ES-I3 (cell line): ENCODE results near the gene ERCC3.
"Not testable (repeated sequence)": the region's sequence is repeated elsewhere in the genome, so short reads cannot be mapped to it uniquely, and the experiment has no call there.

ENCODE experiments used
- H3K36me3 ChIP-seq: 2 replicates; pipeline ENCODE4 v1.6.1; 2013; ENCODE audit warnings: mild to moderate bottlenecking, low read length, control low read depth, moderate library complexity; ENCODE audit not compliant: insufficient read depth
- H3K4me1 ChIP-seq: 2 replicates; pipeline ENCODE4 v1.6.1; 2013; ENCODE audit warnings: mild to moderate bottlenecking, control low read depth, low read length; ENCODE audit not compliant: insufficient read depth
- H3K9ac ChIP-seq: 2 replicates; pipeline ENCODE4 v1.6.1; 2013; ENCODE audit warnings: low read depth, mild to moderate bottlenecking, low read length, moderate library complexity
- H3K9me3 ChIP-seq: 2 replicates; pipeline ENCODE4 v1.6.1; 2013; ENCODE audit warnings: mild to moderate bottlenecking, low read length, moderate library complexity; ENCODE audit not compliant: control insufficient read depth, insufficient read depth

ERCC3 gene

DNA sequence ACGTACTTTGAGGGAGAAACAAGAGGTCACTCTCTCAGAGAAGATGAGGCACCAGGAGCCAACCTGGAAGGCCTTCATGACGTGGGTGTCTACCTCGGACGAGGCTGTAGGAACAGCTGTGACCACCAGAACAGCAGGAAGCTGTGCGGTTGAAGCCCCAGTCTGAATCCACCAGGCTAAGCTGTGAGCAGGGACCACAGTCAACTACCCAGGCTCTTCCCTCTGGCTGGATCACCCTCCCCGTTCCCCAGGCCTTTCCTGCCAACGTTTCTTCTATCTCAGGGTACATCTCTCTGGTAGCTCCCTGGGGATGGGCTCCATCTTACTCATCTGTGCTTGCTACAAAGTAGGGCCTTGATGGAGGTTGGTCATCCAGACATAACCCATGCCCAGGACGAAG is 37.1 kb downstream of the ERCC3 start:
- H3K4me1 ChIP-seq, result no peaks in the 10 kb centered on the region
- peaks cover 22% of the 10 kb centered on the region for H3K36me3 ChIP-seq
- no peak overlapping the region for H3K9ac ChIP-seq
- no peaks in the 10 kb centered on the region for H3K9me3 ChIP-seq

DNA sequence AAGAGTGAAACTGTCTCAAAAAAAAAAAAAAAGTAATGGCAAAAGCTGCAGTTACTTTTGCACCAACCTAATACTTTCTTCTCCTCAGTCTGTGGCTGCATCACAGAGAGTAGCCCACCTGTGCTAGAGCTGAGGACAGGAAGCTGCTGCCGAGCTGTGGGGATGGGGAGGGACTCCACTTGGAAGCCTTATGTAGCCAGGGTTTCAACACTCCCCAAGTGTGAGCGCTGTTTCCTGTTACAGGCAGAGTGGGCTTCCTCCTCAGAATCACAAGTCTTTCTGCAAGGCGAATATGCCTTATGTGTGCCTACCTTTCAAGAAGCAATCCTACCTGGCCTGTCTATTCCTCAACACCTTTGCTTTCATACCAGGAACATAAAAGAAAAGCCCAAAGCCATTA is 37.6 kb downstream of the ERCC3 start:
- H3K36me3 ChIP-seq, result peaks cover 21% of the 10 kb centered on the region
- no peak overlapping the region for H3K9ac ChIP-seq
- H3K4me1 ChIP-seq, result no peaks in the 10 kb centered on the region
- no peaks in the 10 kb centered on the region for H3K9me3 ChIP-seq

DNA sequence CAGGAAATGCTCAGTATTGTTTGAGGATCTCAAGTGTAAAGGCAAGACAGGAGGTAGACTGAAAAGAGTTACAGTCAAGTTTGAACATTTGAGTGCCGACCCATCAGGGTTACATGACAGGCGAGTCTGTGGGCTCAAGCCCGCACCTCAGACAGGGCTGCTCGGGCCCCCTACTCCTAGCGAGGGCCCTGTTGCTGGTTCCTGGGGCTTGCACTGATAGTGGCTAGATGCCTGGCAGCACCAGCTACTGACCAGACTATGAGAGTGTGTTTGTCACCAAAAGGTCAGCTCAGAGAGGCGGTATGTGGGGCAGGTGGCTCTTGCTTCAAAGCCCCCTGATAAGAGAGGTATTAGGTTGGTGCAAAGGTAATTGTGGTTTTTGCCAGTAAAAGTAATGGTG is 38.2 kb downstream of the ERCC3 start:
- Histone ChIP-seq H3K9ac (no peak overlapping the region), H3K4me1 (no peaks in the 10 kb centered on the region), H3K36me3 (peaks cover 20% of the 10 kb centered on the region), H3K9me3 (no peaks in the 10 kb centered on the region)

DNA sequence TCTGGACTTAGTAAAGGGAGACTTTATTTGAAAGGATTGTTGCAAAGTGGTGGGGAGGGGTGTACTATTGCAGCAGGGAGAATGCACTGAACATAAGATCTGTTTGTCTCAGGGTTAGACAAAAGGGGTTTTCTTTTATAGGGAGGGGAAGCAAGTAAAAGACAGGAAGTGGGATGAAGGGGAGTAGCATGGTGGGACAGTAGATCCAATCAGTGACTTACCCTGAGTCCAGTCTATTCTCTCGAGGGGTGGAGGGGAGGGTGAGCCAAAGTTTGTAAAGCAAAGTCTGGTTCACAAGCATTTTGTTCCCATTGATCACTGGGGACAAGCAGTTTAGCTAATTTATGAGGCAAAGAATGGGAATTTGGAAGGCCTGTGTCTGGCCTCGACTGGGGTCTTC is 38.8 kb downstream of the ERCC3 start:
- no peaks in the 10 kb centered on the region for H3K9me3 ChIP-seq
- no peaks in the 10 kb centered on the region for H3K4me1 ChIP-seq
- no peak overlapping the region for H3K9ac ChIP-seq
- H3K36me3 ChIP-seq, result peaks cover 15% of the 10 kb centered on the region

DNA sequence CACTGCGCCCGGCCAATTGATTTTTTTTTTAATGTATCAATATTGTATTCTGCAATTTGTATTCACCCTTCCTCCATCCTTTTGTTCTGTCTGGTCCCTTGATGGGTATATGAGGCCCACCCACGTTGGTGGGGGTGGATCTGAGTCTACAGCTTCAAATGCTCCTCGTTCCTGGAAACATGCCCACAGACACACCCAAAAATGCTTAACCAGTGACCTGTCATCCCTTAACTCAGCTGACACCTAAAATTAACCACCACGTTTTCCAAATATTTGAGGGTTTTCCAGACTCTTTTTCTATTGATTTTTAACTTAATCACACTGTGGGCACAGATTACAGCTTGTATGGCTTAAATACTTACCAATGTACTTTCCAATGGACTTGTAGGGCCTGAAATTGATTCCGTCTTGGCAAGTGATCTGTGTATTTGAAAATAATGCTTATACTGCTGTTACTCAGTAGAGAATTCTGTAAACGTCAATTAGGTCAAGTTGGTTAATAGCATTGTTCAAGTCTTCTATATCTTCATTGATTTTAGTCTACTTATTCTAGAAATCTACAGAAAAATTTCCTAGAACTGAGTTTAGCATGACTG is 39.5 kb downstream of the ERCC3 start:
- Histone ChIP-seq H3K4me1 (no peaks in the 10 kb centered on the region), H3K36me3 (peaks cover 13% of the 10 kb centered on the region), H3K9ac (no peak overlapping the region), H3K9me3 (no peaks in the 10 kb centered on the region)

DNA sequence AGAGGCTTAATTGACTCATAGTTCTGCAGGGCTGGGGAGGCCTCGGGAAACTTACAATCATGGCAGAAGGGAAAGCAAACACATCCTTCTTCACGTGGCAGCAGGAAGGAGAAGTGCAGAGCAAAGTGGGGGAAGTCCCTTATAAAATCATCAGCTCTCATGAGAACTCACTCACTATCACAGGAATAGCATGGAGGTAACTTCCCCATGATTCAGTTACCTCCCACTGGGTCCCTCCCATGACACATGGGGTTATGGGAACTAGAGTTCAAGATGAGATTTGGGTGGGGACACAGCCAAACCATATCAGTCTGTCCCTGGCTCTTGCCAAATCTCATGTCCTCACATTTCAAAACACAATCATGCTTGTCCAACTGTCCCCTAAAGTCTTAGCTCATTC is 52.8 kb downstream of the ERCC3 start:
- not testable (repeated sequence) for H3K9me3 ChIP-seq, H3K4me1 ChIP-seq, H3K9ac ChIP-seq, H3K36me3 ChIP-seq

DNA sequence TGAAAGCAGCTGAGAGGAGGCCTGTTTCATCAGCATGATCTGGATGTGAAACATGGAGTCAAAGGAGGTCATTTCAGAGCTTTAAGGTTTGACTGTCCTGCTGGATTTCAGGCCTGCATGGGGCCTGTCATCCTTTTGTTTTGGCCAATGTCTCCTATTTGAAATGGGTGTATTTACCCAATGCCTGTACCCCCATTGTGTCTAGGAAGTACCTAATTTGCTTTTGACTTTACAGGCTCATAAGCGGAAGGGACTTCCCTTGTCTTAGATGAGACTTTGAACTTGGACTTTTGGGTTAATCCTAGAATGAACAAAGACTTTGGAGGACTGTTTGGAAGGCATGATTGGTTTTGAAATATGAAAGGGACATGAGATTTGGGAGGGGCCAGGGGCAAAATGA is 54.5 kb downstream of the ERCC3 start:
- H3K9me3 ChIP-seq, result peaks cover 2% of the 10 kb centered on the region
- no peaks in the 10 kb centered on the region for H3K4me1 ChIP-seq
- H3K9ac ChIP-seq, result no peak overlapping the region
- H3K36me3 ChIP-seq, result no peaks in the 10 kb centered on the region

DNA sequence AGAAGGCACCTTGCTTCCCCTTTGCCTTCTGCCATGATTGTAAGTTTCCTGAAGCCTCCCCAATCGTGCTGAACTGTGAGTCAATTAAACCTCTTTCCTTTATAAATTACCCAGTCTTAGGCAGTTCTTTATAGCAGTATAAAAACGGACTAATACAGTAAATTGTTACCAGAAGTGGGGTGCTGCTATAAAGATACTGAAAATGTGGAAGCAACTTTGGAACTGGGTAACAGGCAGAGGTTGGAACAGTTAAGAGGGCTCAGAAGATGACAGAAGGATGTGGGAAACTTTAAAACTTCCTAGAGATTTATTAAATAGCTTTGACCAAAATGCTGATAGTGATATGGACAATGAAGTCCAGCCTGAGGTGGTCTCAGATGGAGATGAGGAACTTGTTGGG is 56.2 kb downstream of the ERCC3 start:
- not testable (repeated sequence) for H3K36me3 ChIP-seq, H3K9ac ChIP-seq, H3K9me3 ChIP-seq, H3K4me1 ChIP-seq

DNA sequence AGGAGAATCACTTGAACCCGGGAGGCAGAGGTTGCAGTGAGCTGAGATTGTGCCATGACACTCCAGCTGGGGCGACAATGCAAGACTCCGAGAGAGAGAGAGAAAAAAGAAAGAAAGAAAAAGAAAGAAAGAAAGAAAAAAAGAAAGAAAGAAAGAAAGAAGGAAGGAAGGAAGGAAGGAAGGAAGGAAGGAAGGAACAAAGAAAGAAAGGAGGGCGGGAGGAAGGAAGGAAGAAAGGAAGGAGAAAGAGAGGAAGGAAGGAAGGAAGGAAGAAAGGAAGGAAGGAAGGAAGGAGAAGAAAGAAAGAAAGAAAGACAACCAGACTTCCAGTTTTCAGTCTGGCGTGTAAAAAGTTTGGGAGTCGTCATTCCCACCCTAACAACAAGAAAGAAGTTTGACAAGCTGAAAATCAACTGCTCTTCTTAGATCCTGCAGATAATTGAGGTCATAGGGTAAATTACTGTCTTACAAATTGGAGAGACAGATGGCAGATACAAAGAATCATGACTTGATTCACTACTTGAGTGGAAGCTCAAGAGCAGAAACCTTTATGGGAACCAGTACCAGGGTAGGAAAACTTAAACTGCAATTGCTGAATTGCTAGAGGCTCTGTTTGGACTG is 58.8 kb downstream of the ERCC3 start:
- Histone ChIP-seq H3K9ac (no peak overlapping the region), H3K4me1 (no peaks in the 10 kb centered on the region), H3K9me3 (peaks cover 2% of the 10 kb centered on the region), H3K36me3 (no peaks in the 10 kb centered on the region)

DNA sequence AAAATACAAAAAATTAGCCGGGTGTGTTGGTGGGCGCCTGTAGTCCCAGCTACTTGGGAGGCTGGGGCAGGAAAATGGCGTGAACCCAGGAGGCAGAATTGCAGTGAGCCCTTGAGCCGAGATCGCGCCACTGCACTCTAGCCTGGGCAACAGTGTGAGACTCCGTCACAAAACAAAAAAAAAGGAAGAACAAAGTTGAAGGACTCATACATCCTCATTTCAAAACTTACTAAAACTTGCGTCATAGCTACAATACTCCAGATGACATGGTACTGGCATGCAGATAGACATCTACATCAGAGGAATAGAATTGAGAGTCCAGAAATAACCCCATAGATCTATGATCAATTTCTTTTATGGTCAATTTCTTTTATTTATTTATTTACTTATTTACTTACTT is 60.2 kb downstream of the ERCC3 start:
- Histone ChIP-seq H3K9me3 (peaks cover 2% of the 10 kb centered on the region), H3K4me1 (no peaks in the 10 kb centered on the region), H3K36me3 (no peaks in the 10 kb centered on the region), H3K9ac (no peak overlapping the region)

DNA sequence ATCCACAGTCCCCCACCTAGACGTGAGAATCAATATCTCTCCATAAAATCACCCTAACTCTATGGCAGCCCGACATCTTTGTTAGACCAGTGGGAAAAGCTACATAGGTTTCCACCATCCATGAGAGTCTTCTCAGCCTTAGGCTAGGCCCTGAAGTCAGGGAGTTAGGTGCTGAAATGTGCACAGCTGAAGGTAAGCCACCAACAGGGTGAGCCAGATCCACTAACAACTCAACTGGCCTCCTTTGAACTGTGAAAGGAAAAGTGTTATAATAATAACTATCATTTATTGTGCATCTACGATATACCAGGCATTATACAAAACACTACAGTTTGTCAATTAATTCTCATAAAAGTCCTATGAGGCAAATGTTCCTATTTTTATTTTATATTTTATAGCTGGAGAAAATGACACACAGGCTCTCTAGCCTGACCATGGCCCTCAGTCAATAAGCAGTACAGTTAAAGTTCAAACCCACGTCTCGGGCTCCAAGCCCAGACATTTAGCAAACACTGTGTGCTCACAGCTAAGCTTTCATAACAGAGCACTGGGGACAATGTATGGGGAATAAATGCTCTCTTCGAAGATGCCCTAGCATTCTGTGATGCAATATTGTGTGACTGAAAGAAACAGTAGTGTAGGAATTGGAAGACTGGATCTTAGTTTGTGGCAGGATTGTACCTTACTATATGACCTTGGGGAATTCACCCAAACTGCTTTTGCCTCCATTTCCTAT is 62.6 kb downstream of the ERCC3 start:
- no peaks in the 10 kb centered on the region for H3K9me3 ChIP-seq
- H3K9ac ChIP-seq, result no peak overlapping the region
- no peaks in the 10 kb centered on the region for H3K36me3 ChIP-seq
- H3K4me1 ChIP-seq, result peaks cover 3% of the 10 kb centered on the region; the same call in 1 of the 2 replicates

DNA sequence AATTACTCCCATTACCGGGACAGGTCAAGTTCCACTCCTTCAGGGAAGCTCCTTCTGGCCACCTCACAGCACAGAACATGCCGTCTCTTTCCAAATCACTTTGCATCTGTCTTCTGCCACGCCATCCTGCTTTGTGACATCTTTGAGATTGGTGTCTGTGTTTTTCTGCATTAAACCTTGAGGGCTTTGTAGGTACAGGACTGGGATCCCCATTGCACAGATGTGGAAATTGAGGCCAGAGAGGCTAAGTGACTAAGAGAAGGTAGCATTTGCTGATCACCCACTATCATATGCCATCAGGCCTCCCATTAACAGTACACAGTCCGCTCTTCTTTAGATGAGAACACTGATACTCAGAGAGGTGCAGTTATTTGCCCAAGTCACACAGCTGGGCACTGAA is 64.4 kb downstream of the ERCC3 start:
- peaks cover 14% of the 10 kb centered on the region for H3K4me1 ChIP-seq
- H3K9me3 ChIP-seq, result no peaks in the 10 kb centered on the region
- no peaks in the 10 kb centered on the region for H3K36me3 ChIP-seq
- no peak overlapping the region for H3K9ac ChIP-seq

DNA sequence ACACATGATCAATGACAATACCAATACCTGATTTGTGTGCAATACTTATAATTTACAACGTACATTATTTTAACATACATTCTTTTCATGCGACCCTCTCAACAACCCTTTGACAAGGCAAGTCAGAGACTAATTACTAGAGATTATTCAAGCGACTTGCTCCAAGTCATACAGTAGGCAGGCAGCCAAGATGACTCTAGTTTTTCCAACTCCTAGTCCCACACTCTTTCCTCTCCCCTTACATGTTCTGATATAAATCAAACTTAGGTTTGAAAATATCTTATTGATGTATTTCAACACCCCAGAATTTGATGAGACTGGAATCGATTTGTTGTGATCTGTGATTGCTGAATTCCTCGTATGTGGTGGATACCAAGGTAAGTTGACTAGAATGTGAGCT is 65.8 kb downstream of the ERCC3 start:
- H3K9me3 ChIP-seq, result no peaks in the 10 kb centered on the region
- no peaks in the 10 kb centered on the region for H3K36me3 ChIP-seq
- peaks cover 14% of the 10 kb centered on the region for H3K4me1 ChIP-seq
- H3K9ac ChIP-seq, result no peak overlapping the region

DNA sequence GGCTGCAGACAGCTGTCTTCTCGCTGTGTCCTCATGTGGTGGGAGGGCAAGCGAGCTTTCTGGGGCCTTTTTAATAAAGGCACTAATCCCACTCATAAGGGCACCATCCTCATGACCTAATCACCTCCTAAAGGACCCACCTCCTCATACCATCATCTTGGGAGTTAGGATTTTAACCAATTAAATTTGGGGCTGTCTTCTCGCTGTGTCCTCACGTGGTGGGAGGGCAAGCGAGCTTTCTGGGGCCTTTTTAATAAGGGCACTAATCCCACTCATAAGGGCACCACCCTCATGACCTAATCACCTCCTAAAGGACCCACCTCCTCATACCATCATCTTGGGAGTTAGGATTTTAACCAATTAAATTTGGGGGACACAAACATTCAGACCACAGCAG is 66.7 kb downstream of the ERCC3 start:
- not testable (repeated sequence) for H3K9me3 ChIP-seq, H3K36me3 ChIP-seq, H3K9ac ChIP-seq
- peaks cover 14% of the 10 kb centered on the region for H3K4me1 ChIP-seq

DNA sequence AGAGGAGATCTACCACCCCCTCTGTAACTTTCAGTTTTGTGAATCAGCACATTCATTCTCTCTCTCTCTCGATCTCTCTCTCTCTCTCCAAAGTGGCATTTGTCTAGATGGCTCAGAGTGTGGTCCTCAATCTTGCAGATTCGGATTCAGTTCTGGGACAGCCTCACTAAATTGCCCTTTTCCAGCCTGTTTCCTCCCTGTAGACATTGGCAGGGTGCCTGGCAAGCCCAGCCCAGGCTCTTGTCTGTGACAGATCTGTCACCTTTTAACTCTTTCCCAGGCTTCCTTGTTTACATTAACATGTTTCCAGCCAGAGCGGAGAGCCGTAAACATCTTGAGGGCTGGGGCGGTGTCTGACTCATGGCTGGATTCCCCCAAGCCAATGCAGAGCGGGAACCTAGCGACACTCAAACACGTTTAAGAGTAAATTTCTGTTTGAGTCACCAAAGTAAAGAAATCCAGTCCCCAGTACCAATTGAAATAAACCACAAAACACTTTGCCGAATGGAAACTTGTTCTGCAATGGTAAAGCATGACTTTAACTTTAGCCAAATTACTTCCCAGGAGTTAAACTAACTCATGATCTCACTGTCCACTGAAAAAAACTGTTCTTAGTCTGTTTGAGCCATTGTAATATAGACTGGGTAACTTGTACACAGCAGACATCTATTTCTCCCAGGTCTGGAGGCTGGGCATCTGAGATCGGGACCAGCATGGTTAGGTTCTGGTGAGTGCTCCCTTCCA is 67.3 kb downstream of the ERCC3 start:
- Histone ChIP-seq H3K9me3 (no peaks in the 10 kb centered on the region), H3K9ac (no peak overlapping the region), H3K4me1 (peaks cover 14% of the 10 kb centered on the region), H3K36me3 (no peaks in the 10 kb centered on the region)
